Measurements from ENCODE around the gene PITPNC1.
"Not testable (repeated sequence)": the region's sequence is repeated elsewhere in the genome, so short reads cannot be mapped to it uniquely, and the experiment has no call there.

Gene PITPNC1

DNA sequence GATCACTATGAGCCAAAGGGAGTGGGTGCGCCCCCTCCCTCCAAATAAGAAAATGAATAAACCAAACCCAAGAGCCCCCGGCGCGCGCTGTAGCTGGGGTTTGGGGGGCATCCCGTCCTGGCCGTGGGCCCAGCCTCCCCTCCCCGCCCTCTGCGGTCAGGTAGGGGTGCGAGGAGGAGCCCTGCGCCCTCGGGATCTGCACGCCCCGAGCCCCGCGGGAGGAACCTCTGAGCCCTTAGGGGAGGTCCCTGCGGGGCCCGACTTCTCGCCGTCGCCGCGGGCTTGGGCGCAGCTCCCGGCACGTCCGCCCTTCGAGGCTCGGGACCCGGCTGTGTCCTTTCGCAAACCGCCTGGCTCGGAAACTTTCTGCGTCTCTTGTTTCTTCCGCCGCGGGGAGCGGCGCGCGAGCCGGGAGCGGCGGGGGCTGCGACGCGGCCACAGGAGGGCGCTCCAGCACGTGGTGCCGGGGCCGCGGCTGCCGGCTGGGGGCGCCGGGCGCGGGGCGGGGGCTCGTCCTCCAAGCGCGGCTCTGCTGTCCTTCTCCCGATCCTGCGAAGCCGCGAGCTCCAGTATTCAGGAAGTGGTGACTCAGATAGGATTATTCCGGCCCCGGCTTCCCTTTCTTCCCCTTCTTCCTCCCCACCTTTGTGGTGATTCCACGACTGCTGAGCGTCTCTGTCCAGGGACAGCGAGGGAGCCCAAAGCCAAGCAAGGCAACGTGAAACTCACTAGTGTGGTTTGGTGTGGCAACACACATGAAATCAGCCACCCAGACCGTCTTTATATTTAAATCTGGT, 1.6 kb downstream of the PITPNC1 start:
- in situ Hi-C loops (cut with MboI; ENCODE audit: low pct_unique_long_range_greater_than_20kb, low sequenced_read_pairs, unreplicated experiment): loop anchor here (10.0 kb wide), 1 partner anchor 306 kb away; no protein-coding TSS in a partner anchor
- TF ChIP-seq, protein P1, sequence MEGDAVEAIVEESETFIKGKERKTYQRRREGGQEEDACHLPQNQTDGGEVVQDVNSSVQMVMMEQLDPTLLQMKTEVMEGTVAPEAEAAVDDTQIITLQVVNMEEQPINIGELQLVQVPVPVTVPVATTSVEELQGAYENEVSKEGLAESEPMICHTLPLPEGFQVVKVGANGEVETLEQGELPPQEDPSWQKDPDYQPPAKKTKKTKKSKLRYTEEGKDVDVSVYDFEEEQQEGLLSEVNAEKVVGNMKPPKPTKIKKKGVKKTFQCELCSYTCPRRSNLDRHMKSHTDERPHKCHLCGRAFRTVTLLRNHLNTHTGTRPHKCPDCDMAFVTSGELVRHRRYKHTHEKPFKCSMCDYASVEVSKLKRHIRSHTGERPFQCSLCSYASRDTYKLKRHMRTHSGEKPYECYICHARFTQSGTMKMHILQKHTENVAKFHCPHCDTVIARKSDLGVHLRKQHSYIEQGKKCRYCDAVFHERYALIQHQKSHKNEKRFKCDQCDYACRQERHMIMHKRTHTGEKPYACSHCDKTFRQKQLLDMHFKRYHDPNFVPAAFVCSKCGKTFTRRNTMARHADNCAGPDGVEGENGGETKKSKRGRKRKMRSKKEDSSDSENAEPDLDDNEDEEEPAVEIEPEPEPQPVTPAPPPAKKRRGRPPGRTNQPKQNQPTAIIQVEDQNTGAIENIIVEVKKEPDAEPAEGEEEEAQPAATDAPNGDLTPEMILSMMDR (IDR thresholded peaks at IDR 0.05; ENCODE audit: extremely low read depth, insufficient read depth, missing control alignments): peak; percentile 98
- DNase-seq (ENCODE audit: low spot score): peak; percentile 87

DNA sequence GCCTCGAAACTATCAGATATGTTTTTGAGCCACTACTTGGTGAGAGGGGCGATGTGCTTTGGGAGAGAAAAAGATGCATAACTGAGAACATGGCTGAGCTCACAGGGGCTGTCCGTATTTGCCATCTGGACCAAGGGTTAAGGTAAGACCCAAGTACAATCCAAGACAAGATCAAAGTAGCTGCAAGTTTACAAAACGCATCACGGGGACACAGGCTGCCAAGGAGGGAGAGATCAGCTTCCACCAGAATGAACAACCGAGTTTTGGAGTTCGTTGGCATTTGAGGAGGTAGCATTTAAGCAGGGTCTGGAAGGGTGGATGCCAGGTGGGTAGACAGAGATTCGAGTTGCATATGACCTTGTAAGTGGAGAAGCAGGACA, 2.2 kb downstream of the PITPNC1 start:
- TF ChIP-seq, protein P1 (IDR thresholded peaks at IDR 0.05; ENCODE audit: extremely low read depth, insufficient read depth, missing control alignments): no peak
- in situ Hi-C loops (cut with MboI; ENCODE audit: low pct_unique_long_range_greater_than_20kb, low sequenced_read_pairs, unreplicated experiment): loop anchor here (10.0 kb wide), 1 partner anchor 306 kb away; no protein-coding TSS in a partner anchor
- no peak for DNase-seq (ENCODE audit: low spot score)

DNA sequence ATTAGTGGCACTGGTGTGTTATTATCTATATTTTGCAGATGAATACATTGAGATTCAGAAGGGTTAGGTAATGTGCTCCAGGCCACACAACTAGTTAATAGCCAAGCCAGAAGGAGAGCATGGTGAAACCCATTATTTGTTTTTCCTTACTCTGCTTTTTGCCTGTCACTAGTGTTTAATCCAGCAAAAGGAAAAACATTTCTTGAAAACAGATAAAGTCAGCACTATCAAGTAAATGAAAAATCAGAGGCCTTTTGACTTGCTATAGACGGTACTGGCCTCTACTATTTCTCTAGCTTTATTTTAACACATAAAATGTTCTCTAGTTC, 4.8 kb downstream of the PITPNC1 start:
- in situ Hi-C loops (cut with MboI; ENCODE audit: low pct_unique_long_range_greater_than_20kb, low sequenced_read_pairs, unreplicated experiment): no loop called here
- no peak for DNase-seq (ENCODE audit: low spot score)
- TF ChIP-seq, protein P1 (IDR thresholded peaks at IDR 0.05; ENCODE audit: extremely low read depth, insufficient read depth, missing control alignments): no peak

- in situ Hi-C loops (cut with MboI; ENCODE audit: low pct_unique_long_range_greater_than_20kb, low sequenced_read_pairs, unreplicated experiment): loop anchor here (5.0 kb wide), 1 partner anchor 82 kb away; no protein-coding TSS in a partner anchor
These were observed 8.3 kb downstream of the PITPNC1 start for GRCh38 chr17:67385122-67385988.

GRCh38 chr17:67386965-67387551, 10.0 kb downstream of the PITPNC1 start:
- TF ChIP-seq, protein P1 (IDR thresholded peaks at IDR 0.05; ENCODE audit: extremely low read depth, insufficient read depth, missing control alignments): peak; percentile 84
- in situ Hi-C loops (cut with MboI; ENCODE audit: low pct_unique_long_range_greater_than_20kb, low sequenced_read_pairs, unreplicated experiment): loop anchor here (5.0 kb wide), 1 partner anchor 80 kb away; no protein-coding TSS in a partner anchor
- DNase-seq (ENCODE audit: low spot score): peak; percentile 43

More at GRCh38 chr17:67385122-67385988, 8.3 kb downstream of the PITPNC1 start:
- TF ChIP-seq, protein P1 (IDR thresholded peaks at IDR 0.05; ENCODE audit: extremely low read depth, insufficient read depth, missing control alignments): no peak
- DNase-seq (ENCODE audit: low spot score): no peak

DNA sequence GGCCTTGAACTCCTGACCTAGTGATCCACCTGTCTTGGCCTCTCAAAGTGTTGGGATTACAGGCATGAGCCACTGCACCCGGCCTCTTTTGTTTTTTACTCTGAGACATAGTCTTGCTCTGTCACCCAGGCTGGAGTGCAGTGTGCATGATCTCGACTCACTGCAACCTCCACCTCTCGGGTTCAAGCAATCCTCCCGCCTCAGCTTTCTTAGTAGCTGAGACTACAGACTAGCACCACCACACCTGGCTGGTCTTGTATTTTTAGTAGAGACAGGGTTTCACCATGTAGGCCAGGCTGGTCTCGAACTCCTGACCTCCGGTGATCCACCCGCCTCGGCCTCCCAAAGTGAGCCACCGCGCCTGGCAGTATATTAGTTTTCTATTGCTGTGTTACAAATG, 11.5 kb downstream of the PITPNC1 start:
- in situ Hi-C loops (cut with MboI; ENCODE audit: low pct_unique_long_range_greater_than_20kb, low sequenced_read_pairs, unreplicated experiment): loop anchor here (5.0 kb wide), 1 partner anchor 79 kb away; no protein-coding TSS in a partner anchor

More for the DNA sequence above, 11.5 kb downstream of the PITPNC1 start:
- DNase-seq (ENCODE audit: low spot score): not testable (repeated sequence)
